Parathyroid adenoma (tissue), 2 donors: Measurements from ENCODE around the gene HMGN2.

Experiments
- H2AFZ ChIP-seq: fragments of 300-600 bp; sonication (generic); one replicate; pipeline ENCODE4 v1.7.0; 2017; ENCODE audit warnings: antibody characterized with exemption, mild to moderate bottlenecking
- H3K27ac ChIP-seq: fragments of 300-600 bp; sonication (generic); one replicate; pipeline ENCODE4 v1.7.0; 2017
- H3K27me3 ChIP-seq: fragments of 300-600 bp; sonication (generic); one replicate; pipeline ENCODE4 v1.7.0; 2017; ENCODE audit warnings: low read length; ENCODE audit not compliant: control insufficient read depth, insufficient read depth
- H3K36me3 ChIP-seq: fragments of 300-600 bp; sonication (generic); one replicate; pipeline ENCODE4 v1.7.0; 2017; ENCODE audit warnings: low read length; ENCODE audit not compliant: control insufficient read depth, insufficient read depth
- H3K4me1 ChIP-seq: fragments of 300-600 bp; sonication (generic); one replicate; pipeline ENCODE4 v1.7.0; 2017; ENCODE audit warnings: control low read depth
- H3K4me2 ChIP-seq: fragments of 300-600 bp; sonication (generic); one replicate; pipeline ENCODE4 v1.7.0; 2017; ENCODE audit warnings: low read length
- H3K4me3 ChIP-seq: fragments of 300-600 bp; sonication (generic); one replicate; pipeline ENCODE4 v1.7.0; 2017; ENCODE audit warnings: low read depth, low read length
- H3K79me2 ChIP-seq: fragments of 300-600 bp; sonication (generic); one replicate; pipeline ENCODE4 v1.7.0; 2017; ENCODE audit warnings: control low read depth
- H3K9ac ChIP-seq: fragments of 300-600 bp; sonication (generic); one replicate; pipeline ENCODE4 v1.7.0; 2017; ENCODE audit warnings: mild to moderate bottlenecking
- H3K9me3 ChIP-seq: fragments of 300-600 bp; sonication (generic); one replicate; pipeline ENCODE4 v1.7.0; 2017; ENCODE audit warnings: low read length; ENCODE audit not compliant: control insufficient read depth
- TF ChIP-seq, protein P1 (sequence below): fragments of 300-600 bp; sonication (generic); IDR thresholded peaks from one replicate; pipeline ENCODE4 v1.7.0; 2017; ENCODE audit warnings: antibody characterized with exemption, mild to moderate bottlenecking
- donor health status: primary hyperparathyroidism.

HMGN2 gene

DNA sequence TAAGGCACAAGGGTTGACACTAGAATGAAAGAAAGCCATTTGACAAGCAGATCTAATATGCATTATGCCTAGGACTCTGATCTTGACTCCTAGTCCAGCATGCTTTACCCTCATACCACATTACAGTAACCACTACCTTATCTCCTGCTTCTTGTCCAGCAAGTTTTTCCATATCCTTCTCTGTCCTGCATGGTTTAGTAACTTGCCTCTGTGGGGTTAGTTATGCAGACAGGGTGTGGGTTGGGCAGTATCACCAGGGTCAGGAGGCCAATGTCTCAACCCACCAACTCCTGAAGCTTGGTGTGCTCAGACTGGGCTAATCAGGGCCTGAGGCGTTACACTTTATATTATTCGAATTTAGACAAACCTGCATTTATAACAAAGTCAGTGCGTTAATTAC, 21.3 kb upstream of the HMGN2 start:
- Histone ChIP-seq H3K27ac (no peak overlapping the region), H3K36me3 (no peaks in the 10 kb centered on the region)

DNA sequence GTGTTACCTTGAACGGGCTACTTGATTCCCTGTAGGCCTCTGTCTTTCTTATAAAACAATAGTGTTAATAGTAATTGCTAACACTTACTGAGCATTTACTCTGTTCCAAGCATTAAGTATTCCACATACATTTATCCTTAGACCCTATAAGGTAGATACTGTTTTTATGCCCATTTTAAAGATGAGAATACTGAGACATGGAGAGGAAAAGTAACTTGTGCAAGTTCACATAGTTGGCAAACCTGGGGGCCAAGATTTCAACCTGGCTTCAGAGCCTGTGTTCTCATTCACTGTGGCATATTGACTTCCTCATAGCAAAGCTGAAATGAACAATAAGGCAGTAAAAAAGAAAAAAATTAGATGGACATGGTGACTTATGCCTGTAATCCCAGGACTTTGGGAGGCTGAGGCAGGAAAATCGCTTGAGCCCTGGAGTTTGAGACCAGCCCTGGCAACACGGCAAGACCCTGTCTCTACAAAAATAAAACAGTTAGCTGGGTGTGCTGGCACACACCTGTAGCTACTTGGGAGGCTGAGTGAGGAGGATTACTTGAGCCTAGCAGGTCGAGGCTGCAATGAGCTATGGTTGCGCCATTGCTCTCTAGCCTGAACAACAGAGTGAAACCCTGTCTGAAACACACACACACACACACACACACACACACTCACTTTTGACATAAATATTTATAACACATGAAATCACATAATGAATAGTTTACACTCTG, 19.6 kb upstream of the HMGN2 start:
- no peak overlapping the region for H2AFZ ChIP-seq
- H3K4me1 ChIP-seq = no peaks in the 10 kb centered on the region
- H3K4me3 ChIP-seq = no peak overlapping the region
- no peak overlapping the region for H3K4me2 ChIP-seq
- H3K27me3 ChIP-seq = no peaks in the 10 kb centered on the region
- TF ChIP-seq, protein P1, sequence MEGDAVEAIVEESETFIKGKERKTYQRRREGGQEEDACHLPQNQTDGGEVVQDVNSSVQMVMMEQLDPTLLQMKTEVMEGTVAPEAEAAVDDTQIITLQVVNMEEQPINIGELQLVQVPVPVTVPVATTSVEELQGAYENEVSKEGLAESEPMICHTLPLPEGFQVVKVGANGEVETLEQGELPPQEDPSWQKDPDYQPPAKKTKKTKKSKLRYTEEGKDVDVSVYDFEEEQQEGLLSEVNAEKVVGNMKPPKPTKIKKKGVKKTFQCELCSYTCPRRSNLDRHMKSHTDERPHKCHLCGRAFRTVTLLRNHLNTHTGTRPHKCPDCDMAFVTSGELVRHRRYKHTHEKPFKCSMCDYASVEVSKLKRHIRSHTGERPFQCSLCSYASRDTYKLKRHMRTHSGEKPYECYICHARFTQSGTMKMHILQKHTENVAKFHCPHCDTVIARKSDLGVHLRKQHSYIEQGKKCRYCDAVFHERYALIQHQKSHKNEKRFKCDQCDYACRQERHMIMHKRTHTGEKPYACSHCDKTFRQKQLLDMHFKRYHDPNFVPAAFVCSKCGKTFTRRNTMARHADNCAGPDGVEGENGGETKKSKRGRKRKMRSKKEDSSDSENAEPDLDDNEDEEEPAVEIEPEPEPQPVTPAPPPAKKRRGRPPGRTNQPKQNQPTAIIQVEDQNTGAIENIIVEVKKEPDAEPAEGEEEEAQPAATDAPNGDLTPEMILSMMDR = no peak
- H3K36me3 ChIP-seq = no peaks in the 10 kb centered on the region
- H3K9me3 ChIP-seq = no peaks in the 10 kb centered on the region
- no peak overlapping the region for H3K27ac ChIP-seq
- no peak overlapping the region for H3K9ac ChIP-seq
- H3K79me2 ChIP-seq = no peaks in the 10 kb centered on the region

More for the DNA sequence above, 21.3 kb upstream of the HMGN2 start:
- H3K4me1 ChIP-seq = no peaks in the 10 kb centered on the region
- H3K4me2 ChIP-seq = no peak overlapping the region
- no peaks in the 10 kb centered on the region for H3K27me3 ChIP-seq
- no peak overlapping the region for H2AFZ ChIP-seq
- no peaks in the 10 kb centered on the region for H3K79me2 ChIP-seq
- no peak overlapping the region for H3K4me3 ChIP-seq
- H3K9ac ChIP-seq = no peak overlapping the region
- no peaks in the 10 kb centered on the region for H3K9me3 ChIP-seq
- TF ChIP-seq, protein P1 = no peak

DNA sequence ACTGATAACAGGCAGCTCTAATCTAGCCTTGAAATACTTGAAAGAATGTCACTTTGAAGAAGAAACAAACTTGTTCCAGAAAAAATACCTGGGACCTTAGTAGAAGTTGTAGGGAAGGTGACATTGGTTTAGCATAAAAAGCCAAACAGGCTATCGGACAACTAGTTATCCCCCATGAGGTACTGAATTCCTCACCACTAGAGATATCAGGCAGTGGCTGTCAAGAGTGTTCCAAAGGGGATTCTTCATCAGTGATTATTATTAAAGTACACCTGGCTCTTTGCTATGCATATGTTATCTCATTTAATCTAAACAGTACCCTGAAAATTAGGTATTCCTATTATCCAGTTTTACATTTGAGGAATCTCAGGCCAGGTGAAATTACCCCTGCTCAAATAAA, 13.1 kb upstream of the HMGN2 start:
- TF ChIP-seq, protein P1 = no peak
- H3K4me1 ChIP-seq = no peaks in the 10 kb centered on the region
- no peak overlapping the region for H2AFZ ChIP-seq
- H3K27ac ChIP-seq = no peak overlapping the region
- no peaks in the 10 kb centered on the region for H3K36me3 ChIP-seq
- no peaks in the 10 kb centered on the region for H3K79me2 ChIP-seq
- no peaks in the 10 kb centered on the region for H3K9me3 ChIP-seq
- H3K4me3 ChIP-seq = no peak overlapping the region
- no peak overlapping the region for H3K4me2 ChIP-seq
- no peak overlapping the region for H3K9ac ChIP-seq
- no peaks in the 10 kb centered on the region for H3K27me3 ChIP-seq

DNA sequence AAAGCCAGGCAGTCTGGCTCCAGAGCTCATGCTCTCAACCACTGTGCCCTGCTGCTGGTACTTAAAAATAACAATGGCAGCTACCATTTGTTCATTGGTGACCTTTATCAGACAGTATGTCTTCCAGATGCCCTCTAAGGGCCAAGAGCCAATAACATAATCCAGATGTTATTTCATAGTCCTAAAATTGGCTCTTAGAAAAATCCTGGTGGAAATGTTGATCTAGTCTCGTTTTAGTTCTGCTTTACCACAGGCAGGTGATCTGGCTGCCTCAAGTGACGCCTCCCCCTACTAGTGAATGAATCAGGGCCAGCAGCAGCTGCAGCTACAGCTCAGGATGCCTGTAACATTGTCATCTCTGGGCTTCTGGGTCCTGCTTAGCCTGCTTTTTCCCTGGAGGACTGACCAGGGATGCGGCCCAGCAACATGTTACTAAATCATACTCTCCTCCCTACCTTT, 12.6 kb upstream of the HMGN2 start:
- H3K27me3 ChIP-seq = no peaks in the 10 kb centered on the region
- no peaks in the 10 kb centered on the region for H3K9me3 ChIP-seq
- TF ChIP-seq, protein P1 = no peak
- H3K9ac ChIP-seq = no peak overlapping the region
- H3K36me3 ChIP-seq = no peaks in the 10 kb centered on the region
- H3K27ac ChIP-seq = no peak overlapping the region
- no peak overlapping the region for H3K4me2 ChIP-seq
- no peak overlapping the region for H3K4me3 ChIP-seq
- H3K79me2 ChIP-seq = no peaks in the 10 kb centered on the region
- no peaks in the 10 kb centered on the region for H3K4me1 ChIP-seq
- H2AFZ ChIP-seq = no peak overlapping the region

DNA sequence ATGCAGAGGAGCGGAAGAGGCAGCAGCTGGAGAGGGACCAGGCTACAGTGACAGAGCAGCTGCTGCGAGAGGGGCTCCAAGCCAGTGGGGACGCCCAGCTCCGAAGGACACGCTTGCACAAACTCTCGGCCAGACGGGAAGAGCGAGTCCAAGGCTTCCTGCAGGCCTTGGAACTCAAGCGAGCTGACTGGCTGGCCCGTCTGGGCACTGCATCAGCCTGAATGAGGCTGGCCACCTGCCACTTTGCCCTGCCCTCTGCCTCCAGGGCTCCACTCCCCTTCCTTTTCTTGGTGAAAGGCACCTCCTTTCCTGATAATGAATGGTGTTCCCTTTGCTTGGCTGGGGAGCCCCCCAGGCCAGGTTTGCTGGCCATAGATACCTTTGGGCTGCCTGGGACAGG, 3.3 kb upstream of the HMGN2 start:
- TF ChIP-seq, protein P1 = no peak
- Histone ChIP-seq H2AFZ (no peak overlapping the region), H3K9me3 (no peaks in the 10 kb centered on the region), H3K9ac (no peak overlapping the region), H3K27me3 (no peaks in the 10 kb centered on the region), H3K4me2 (no peak overlapping the region), H3K27ac (no peak overlapping the region), H3K79me2 (peaks cover 4% of the 10 kb centered on the region), H3K4me1 (peaks cover 9% of the 10 kb centered on the region), H3K36me3 (no peaks in the 10 kb centered on the region), H3K4me3 (no peak overlapping the region)
